GM23338 (cell line): Measurements from ENCODE around the gene SRPK1. TPM values are rescaled to one million over a fixed set of nuclear protein-coding genes. Genes with fewer than 3 reads are reported as not detected.

Source experiments
- ATAC-seq: fragments of 200-7000 bp; cut with Tn5 transposase; 3 replicates; pipeline ENCODE4 v1.9.1; 2020
- DNase-seq: peaks from one replicate; pipeline ENCODE4 v3.0.0-alpha.2; 2015; ENCODE audit warnings: low spot score
- H2AFZ ChIP-seq: fragments of 200-600 bp; sonication (generic); 2 replicates; pipeline ENCODE4 v1.8.0; 2016; ENCODE audit warnings: antibody characterized with exemption, mild to moderate bottlenecking, moderate library complexity
- H3F3A ChIP-seq: fragments of 200-600 bp; sonication (generic); replicated peaks from 2 replicates; pipeline ENCODE4 v1.8.0; 2017; ENCODE audit warnings: antibody characterized with exemption, mixed run types, low read depth
- H3K27ac ChIP-seq: fragments of 200-600 bp; sonication (generic); 2 replicates; pipeline ENCODE4 v1.6.1; 2016; ENCODE audit warnings: low read depth
- H3K27me3 ChIP-seq: fragments of 200-600 bp; sonication (generic); 2 replicates; pipeline ENCODE4 v1.8.0; 2016; ENCODE audit warnings: mild to moderate bottlenecking, mixed run types, moderate library complexity; ENCODE audit not compliant: insufficient read depth
- H3K36me3 ChIP-seq: fragments of 200-600 bp; sonication (generic); 2 replicates; pipeline ENCODE4 v1.8.0; 2016; ENCODE audit warnings: mild to moderate bottlenecking; ENCODE audit not compliant: insufficient read depth
- H3K4me1 ChIP-seq: fragments of 200-600 bp; sonication (generic); 2 replicates; pipeline ENCODE4 v1.8.0; 2016; ENCODE audit warnings: mild to moderate bottlenecking, moderate library complexity; ENCODE audit not compliant: insufficient read depth
- H3K4me2 ChIP-seq: fragments of 200-600 bp; sonication (generic); 2 replicates; pipeline ENCODE4 v1.7.1; 2017; ENCODE audit warnings: mixed run types
- H3K4me3 ChIP-seq: fragments of 200-600 bp; sonication (generic); 2 replicates; pipeline ENCODE4 v1.6.1; 2016; ENCODE audit warnings: mixed run types
- H3K79me2 ChIP-seq: fragments of 200-600 bp; sonication (generic); replicated peaks from 2 replicates; pipeline ENCODE4 v1.8.0; 2017; ENCODE audit warnings: mild to moderate bottlenecking; ENCODE audit not compliant: insufficient read depth
- H3K9me2 ChIP-seq: fragments of 200-600 bp; sonication (generic); 2 replicates; pipeline ENCODE4 v1.8.0; 2017; ENCODE audit not compliant: insufficient read depth
- H4K20me1 ChIP-seq: fragments of 200-600 bp; sonication (generic); replicated peaks from 2 replicates; pipeline ENCODE4 v1.8.0; 2017; ENCODE audit warnings: mild to moderate bottlenecking; ENCODE audit not compliant: insufficient read depth
- H3K27ac Mint-ChIP-seq: 2 replicates; pipeline ENCODE4 v1.8.0; 2020; ENCODE audit warnings: inconsistent platforms, mild to moderate bottlenecking, moderate library complexity, mixed read lengths
- H3K27me3 Mint-ChIP-seq: 3 replicates; pipeline ENCODE4 v1.8.0; 2022; ENCODE audit warnings: low read depth, mild to moderate bottlenecking, moderate library complexity, mixed read lengths, inconsistent platforms; ENCODE audit not compliant: insufficient read depth, poor library complexity
- H3K36me3 Mint-ChIP-seq: 3 replicates; pipeline ENCODE4 v1.8.0; 2021; ENCODE audit warnings: low read depth, mild to moderate bottlenecking, inconsistent platforms, moderate library complexity, mixed read lengths
- H3K4me1 Mint-ChIP-seq: 3 replicates; pipeline ENCODE4 v1.8.0; 2020; ENCODE audit warnings: mild to moderate bottlenecking, inconsistent platforms, mixed read lengths
- H3K4me3 Mint-ChIP-seq: 3 replicates; pipeline ENCODE4 v1.8.0; 2021; ENCODE audit warnings: moderate library complexity, mild to moderate bottlenecking, inconsistent platforms, mixed read lengths
- H3K9me3 Mint-ChIP-seq: 3 replicates; pipeline ENCODE4 v1.8.0; 2020; ENCODE audit warnings: moderate library complexity, mild to moderate bottlenecking, inconsistent platforms, mixed read lengths
- STAT1 ChIP-seq: IDR thresholded peaks from one replicate; pipeline ENCODE4 v1.6.1; 2016; ENCODE audit warnings: antibody characterized with exemption; ENCODE audit not compliant: unreplicated experiment
- ZNF114 ChIP-seq: fragments of 250-450 bp; sonication (Bioruptor Pico); IDR thresholded peaks from 2 replicates; pipeline ENCODE4 v1.5.0; 2020; ENCODE audit warnings: mild to moderate bottlenecking, moderate library complexity
- ZNF462 ChIP-seq: fragments of 250-450 bp; sonication (Bioruptor Pico); IDR thresholded peaks from 2 replicates; pipeline ENCODE4 v1.5.0; 2020; ENCODE audit warnings: mild to moderate bottlenecking, moderate library complexity
- polyA plus RNA-seq: library from polyadenylated mRNA; unstranded; fragments of >200 nt; fragmentation: Nextera tagmentation; extraction: Ambion mirVana; gene quantifications from 2 replicates; pipeline ENCODE4 v1.2.1, GENCODE V29; 2016
- total RNA-seq: library from RNA; depleted of rRNA; stranded (reverse); fragments of >200 nt; shearing (Covaris generic); gene quantifications from 2 replicates; pipeline ENCODE4 v1.2.3, GENCODE V29; 2014
- TF ChIP-seq, protein P1 (sequence below): IDR thresholded peaks from 2 replicates; pipeline ENCODE4 v1.6.1; 2016; ENCODE audit warnings: antibody characterized with exemption
- TF ChIP-seq, protein P2 (sequence below), 2 experiments: fragments of 200-600 bp in 1 of 2; sonication (generic) in 1 of 2; conservative IDR thresholded peaks; 2 replicates each; pipeline versions ENCODE4 v1.5.1 to v1.6.1; 2016 to 2017; ENCODE audit warnings: antibody characterized with exemption in 2 of 2, low read depth in 2 of 2, mild to moderate bottlenecking in 2 of 2, moderate library complexity in 1 of 2

SRPK1 gene
- total and polyA plus RNA-seq, 2 experiments from 2014 or later = 175 to 202 TPM

- Histone ChIP-seq H3F3A (peaks cover 2% of the 10 kb centered on the region; the same call in 1 of the 2 replicates), H3K4me1 (peaks cover 6% of the 10 kb centered on the region; the same call in 1 of the 2 replicates), H3K4me2 (no peak overlapping the region), H3K36me3 (no peaks in the 10 kb centered on the region), H3K27ac (no peak overlapping the region), H2AFZ (no peak overlapping the region), H3K27me3 (no peaks in the 10 kb centered on the region), H4K20me1 (no peaks in the 10 kb centered on the region), H3K4me3 (no peak overlapping the region), H3K79me2 (no peaks in the 10 kb centered on the region), H3K9me2 (no peaks in the 10 kb centered on the region; the same call in 1 of the 2 replicates)
- Mint-ChIP-seq H3K9me3 (no peaks in the 10 kb centered on the region; the same call in 2 of the 3 replicates), H3K4me3 (no peak overlapping the region), H3K27me3 (peaks cover 2% of the 10 kb centered on the region), H3K4me1 (peaks cover 13% of the 10 kb centered on the region), H3K36me3 (no peaks in the 10 kb centered on the region), H3K27ac (no peak overlapping the region)
- DNase-seq = no peak
- no peak for ATAC-seq
- TF ChIP-seq ZNF462 (CRISPR knock-in tag) = no peak
- no peak for TF ChIP-seq STAT1
- TF ChIP-seq, protein P1, sequence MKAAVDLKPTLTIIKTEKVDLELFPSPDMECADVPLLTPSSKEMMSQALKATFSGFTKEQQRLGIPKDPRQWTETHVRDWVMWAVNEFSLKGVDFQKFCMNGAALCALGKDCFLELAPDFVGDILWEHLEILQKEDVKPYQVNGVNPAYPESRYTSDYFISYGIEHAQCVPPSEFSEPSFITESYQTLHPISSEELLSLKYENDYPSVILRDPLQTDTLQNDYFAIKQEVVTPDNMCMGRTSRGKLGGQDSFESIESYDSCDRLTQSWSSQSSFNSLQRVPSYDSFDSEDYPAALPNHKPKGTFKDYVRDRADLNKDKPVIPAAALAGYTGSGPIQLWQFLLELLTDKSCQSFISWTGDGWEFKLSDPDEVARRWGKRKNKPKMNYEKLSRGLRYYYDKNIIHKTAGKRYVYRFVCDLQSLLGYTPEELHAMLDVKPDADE = no peak
- no peak for TF ChIP-seq ZNF114 (CRISPR knock-in tag)
- TF ChIP-seq, protein P2, sequence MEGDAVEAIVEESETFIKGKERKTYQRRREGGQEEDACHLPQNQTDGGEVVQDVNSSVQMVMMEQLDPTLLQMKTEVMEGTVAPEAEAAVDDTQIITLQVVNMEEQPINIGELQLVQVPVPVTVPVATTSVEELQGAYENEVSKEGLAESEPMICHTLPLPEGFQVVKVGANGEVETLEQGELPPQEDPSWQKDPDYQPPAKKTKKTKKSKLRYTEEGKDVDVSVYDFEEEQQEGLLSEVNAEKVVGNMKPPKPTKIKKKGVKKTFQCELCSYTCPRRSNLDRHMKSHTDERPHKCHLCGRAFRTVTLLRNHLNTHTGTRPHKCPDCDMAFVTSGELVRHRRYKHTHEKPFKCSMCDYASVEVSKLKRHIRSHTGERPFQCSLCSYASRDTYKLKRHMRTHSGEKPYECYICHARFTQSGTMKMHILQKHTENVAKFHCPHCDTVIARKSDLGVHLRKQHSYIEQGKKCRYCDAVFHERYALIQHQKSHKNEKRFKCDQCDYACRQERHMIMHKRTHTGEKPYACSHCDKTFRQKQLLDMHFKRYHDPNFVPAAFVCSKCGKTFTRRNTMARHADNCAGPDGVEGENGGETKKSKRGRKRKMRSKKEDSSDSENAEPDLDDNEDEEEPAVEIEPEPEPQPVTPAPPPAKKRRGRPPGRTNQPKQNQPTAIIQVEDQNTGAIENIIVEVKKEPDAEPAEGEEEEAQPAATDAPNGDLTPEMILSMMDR (conservative IDR thresholded peaks at IDR 0.05; ENCODE audit: low read depth in 2 of 2) = no peak
Observed at GRCh38 chr6:35786272-35786671, 134.6 kb downstream of the SRPK1 start.
